ENCODE data around the gene ADGRG1. TPM values are rescaled to one million over a fixed set of nuclear protein-coding genes. Genes with fewer than 3 reads are reported as not detected.

The ADGRG1 gene
- polyA plus RNA-seq, 1 of the 3 experiments (the other 2 are of a cell fraction) = 7.4 TPM

GRCh38 chr16:57603115-57604024 is 25.1 kb upstream of the ADGRG1 start:
- Histone ChIP-seq H3K27me3 (ENCODE audit: insufficient read depth) (no peaks in the 10 kb centered on the region), H3K9ac (no peak overlapping the region), H3K27ac (ENCODE audit: low read depth in 2 of 2, low read length in 1 of 2) (no peak overlapping the region), H3K4me3 (ENCODE audit: low read depth in 2 of 2, low read length in 1 of 2) (no peak overlapping the region), H3F3A (replicated peaks; ENCODE audit: insufficient read depth) (no peaks in the 10 kb centered on the region), H3K9me3 (no peaks in the 10 kb centered on the region), H3K79me2 (ENCODE audit: insufficient read depth) (no peaks in the 10 kb centered on the region), H3K9me2 (no peaks in the 10 kb centered on the region), H3K36me3 (replicated peaks in 1 of 2; ENCODE audit: control insufficient read depth in 1 of 2, insufficient read depth in 2 of 2, low read length in 1 of 2) (no peaks in the 10 kb centered on the region), H3K4me2 (no peak overlapping the region), H4K20me1 (ENCODE audit: insufficient read depth) (no peaks in the 10 kb centered on the region), H2AFZ (ENCODE audit: low read depth) (no peak overlapping the region), H3K4me1 (ENCODE audit: control insufficient read depth in 1 of 2, insufficient read depth in 2 of 2, low read depth in 1 of 2, low read length in 1 of 2) (peaks cover 3 to 11% of the 10 kb centered on the region in 2 experiments; a peak in 1 of 4 replicates)
- ChIA-PET CTCF (interaction anchor here (1.8 to 10.0 kb wide), 4 partner anchors 12 to 44 kb away, joined by 5 to 95 read pairs (median 22); no protein-coding TSS in a partner anchor), POLR2A (no interaction called here)
- no peak for DNase-seq
- no peak for TF ChIP-seq TAF1 (IDR thresholded peaks at IDR 0.05; ENCODE audit: borderline replicate concordance, low read depth, low read length)
- TF ChIP-seq JUND (IDR thresholded peaks at IDR 0.05) = no peak
- TF ChIP-seq NFIC (IDR thresholded peaks at IDR 0.05; ENCODE audit: borderline replicate concordance) = no peak
- TF ChIP-seq POLR2AphosphoS5 (IDR thresholded peaks at IDR 0.05; ENCODE audit: low read depth, low read length) = no peak
- TF ChIP-seq, protein P1, sequence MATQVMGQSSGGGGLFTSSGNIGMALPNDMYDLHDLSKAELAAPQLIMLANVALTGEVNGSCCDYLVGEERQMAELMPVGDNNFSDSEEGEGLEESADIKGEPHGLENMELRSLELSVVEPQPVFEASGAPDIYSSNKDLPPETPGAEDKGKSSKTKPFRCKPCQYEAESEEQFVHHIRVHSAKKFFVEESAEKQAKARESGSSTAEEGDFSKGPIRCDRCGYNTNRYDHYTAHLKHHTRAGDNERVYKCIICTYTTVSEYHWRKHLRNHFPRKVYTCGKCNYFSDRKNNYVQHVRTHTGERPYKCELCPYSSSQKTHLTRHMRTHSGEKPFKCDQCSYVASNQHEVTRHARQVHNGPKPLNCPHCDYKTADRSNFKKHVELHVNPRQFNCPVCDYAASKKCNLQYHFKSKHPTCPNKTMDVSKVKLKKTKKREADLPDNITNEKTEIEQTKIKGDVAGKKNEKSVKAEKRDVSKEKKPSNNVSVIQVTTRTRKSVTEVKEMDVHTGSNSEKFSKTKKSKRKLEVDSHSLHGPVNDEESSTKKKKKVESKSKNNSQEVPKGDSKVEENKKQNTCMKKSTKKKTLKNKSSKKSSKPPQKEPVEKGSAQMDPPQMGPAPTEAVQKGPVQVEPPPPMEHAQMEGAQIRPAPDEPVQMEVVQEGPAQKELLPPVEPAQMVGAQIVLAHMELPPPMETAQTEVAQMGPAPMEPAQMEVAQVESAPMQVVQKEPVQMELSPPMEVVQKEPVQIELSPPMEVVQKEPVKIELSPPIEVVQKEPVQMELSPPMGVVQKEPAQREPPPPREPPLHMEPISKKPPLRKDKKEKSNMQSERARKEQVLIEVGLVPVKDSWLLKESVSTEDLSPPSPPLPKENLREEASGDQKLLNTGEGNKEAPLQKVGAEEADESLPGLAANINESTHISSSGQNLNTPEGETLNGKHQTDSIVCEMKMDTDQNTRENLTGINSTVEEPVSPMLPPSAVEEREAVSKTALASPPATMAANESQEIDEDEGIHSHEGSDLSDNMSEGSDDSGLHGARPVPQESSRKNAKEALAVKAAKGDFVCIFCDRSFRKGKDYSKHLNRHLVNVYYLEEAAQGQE (IDR thresholded peaks at IDR 0.05; ENCODE audit: low read depth, low read length) = no peak
- TF ChIP-seq TCF12 (IDR thresholded peaks at IDR 0.05) = no peak
- TF ChIP-seq MEF2A (IDR thresholded peaks at IDR 0.05; ENCODE audit: borderline replicate concordance, low read depth) = no peak
- TF ChIP-seq, protein P2, sequence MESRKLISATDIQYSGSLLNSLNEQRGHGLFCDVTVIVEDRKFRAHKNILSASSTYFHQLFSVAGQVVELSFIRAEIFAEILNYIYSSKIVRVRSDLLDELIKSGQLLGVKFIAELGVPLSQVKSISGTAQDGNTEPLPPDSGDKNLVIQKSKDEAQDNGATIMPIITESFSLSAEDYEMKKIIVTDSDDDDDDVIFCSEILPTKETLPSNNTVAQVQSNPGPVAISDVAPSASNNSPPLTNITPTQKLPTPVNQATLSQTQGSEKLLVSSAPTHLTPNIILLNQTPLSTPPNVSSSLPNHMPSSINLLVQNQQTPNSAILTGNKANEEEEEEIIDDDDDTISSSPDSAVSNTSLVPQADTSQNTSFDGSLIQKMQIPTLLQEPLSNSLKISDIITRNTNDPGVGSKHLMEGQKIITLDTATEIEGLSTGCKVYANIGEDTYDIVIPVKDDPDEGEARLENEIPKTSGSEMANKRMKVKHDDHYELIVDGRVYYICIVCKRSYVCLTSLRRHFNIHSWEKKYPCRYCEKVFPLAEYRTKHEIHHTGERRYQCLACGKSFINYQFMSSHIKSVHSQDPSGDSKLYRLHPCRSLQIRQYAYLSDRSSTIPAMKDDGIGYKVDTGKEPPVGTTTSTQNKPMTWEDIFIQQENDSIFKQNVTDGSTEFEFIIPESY (IDR thresholded peaks at IDR 0.05; ENCODE audit: borderline replicate concordance, low read depth) = no peak
- no peak for TF ChIP-seq TEAD4 (IDR thresholded peaks at IDR 0.05; ENCODE audit: borderline replicate concordance, insufficient read depth)
- no peak for TF ChIP-seq GABPA (IDR thresholded peaks at IDR 0.05; ENCODE audit: low read depth)
- no peak for TF ChIP-seq RCOR1 (IDR thresholded peaks at IDR 0.05; ENCODE audit: low read length)
- TF ChIP-seq SMC3 (IDR thresholded peaks at IDR 0.05; ENCODE audit: low read depth, low read length) = no peak
- WGBS (ENCODE audit: low lambda C conversion rate) = 73% methylated on average over 17 of the region's 17 CpGs
